Measurements from ENCODE around the gene CD9.

- TF ChIP-seq CTCF (IDR thresholded peaks at IDR 0.05) = no peak
- TF ChIP-seq POLR2A (IDR thresholded peaks at IDR 0.05) = no peak
Observed at GRCh38 chr12:6282453-6282840, 82.2 kb downstream of the CD9 start.

Measured in esophagus squamous epithelium (tissue), 4 donors.